Upper lobe of left lung (tissue), 6 donors: Measurements from ENCODE around the gene KIF1A. TPM values are rescaled to one million over a fixed set of nuclear protein-coding genes. Genes with fewer than 3 reads are reported as not detected.

Experiments
- ATAC-seq, 2 donors: fragments of 200-7000 bp; cut with Tn5 transposase; one replicate each; pipeline ENCODE4 v1.9.1; 2022; ENCODE audit warnings: mild to moderate bottlenecking in 2 of 2, moderate library complexity in 2 of 2; ENCODE audit not compliant: low FRiP score in 2 of 2
- DNase-seq, 2 donors: peaks; one replicate each; pipeline ENCODE4 v3.0.0-alpha.2; 2019 to 2020
- H3K27ac ChIP-seq, 4 donors: fragments of 200-600 bp; sonication (generic); one replicate each; pipeline ENCODE4 v1.5.1; 2016 to 2019
- H3K27me3 ChIP-seq, 4 donors: fragments of 200-600 bp; sonication (generic); one replicate each; pipeline ENCODE4 v1.5.1; 2017 to 2019
- H3K36me3 ChIP-seq, 4 donors: fragments of 200-600 bp; sonication (generic); one replicate each; pipeline ENCODE4 v1.5.1; 2016 to 2019
- H3K4me1 ChIP-seq, 4 donors: fragments of 200-600 bp; sonication (generic); one replicate each; pipeline ENCODE4 v1.5.1; 2018 to 2019
- H3K4me3 ChIP-seq, 4 donors: fragments of 200-600 bp; sonication (generic); one replicate each; pipeline ENCODE4 v1.5.1; 2017 to 2019; ENCODE audit warnings: mild to moderate bottlenecking in 2 of 4, moderate library complexity in 1 of 4
- H3K9me3 ChIP-seq, 4 donors: fragments of 200-600 bp; sonication (generic); one replicate each; pipeline ENCODE4 v1.5.1; 2018 to 2019
- EP300 ChIP-seq, 4 donors: sonication (generic); formaldehyde crosslinking; IDR thresholded peaks; one replicate each; pipeline ENCODE4 v1.5.1; 2017; ENCODE audit warnings: antibody characterized with exemption in 4 of 4, control low read depth in 2 of 4
- POLR2A ChIP-seq, 4 donors: fragments of 450-650 bp; IDR thresholded peaks; one replicate each; pipeline ENCODE4 v1.5.1; 2016 to 2017; ENCODE audit warnings: antibody characterized with exemption in 4 of 4, mild to moderate bottlenecking in 2 of 4
- POLR2AphosphoS5 ChIP-seq, 2 donors: sonication (generic); formaldehyde crosslinking; IDR thresholded peaks; one replicate each; pipeline ENCODE4 v1.5.1; 2017; ENCODE audit warnings: antibody characterized with exemption in 2 of 2
- WGBS, 2 donors: methylation state at CpG; one replicate each; pipeline ENCODE4 v1.1.5; 2017 to 2018; 5-methylcytosine and 5-hydroxymethylcytosine counted together
- total RNA-seq, 6 donors: library from RNA; depleted of rRNA in 4 of 6; stranded (reverse); fragments of >200 nt in 4 of 6; gene quantifications; one replicate each; pipeline versions ENCODE4 v1.1.0 to v1.2.1, GENCODE V29; 2016 to 2021
- TF ChIP-seq, protein P1 (sequence below), 6 experiments: fragments of 450-650 bp in 4 of 6; fragments of 200-600 bp in 2 of 6; sonication (generic) in 2 of 6; IDR thresholded peaks; one replicate each; pipeline ENCODE4 v1.5.1; 2016 to 2019; ENCODE audit warnings: antibody characterized with exemption in 6 of 6
- donor health status: DM: no; HTN: no; CAD: no; lungs with moderate emphysema.
- donor health status: DM: no; HTN: yes; CAD: no; lungs with severe emphysema.

KIF1A gene
- total RNA-seq, 6 donors from 2014 or later = 0.15 to 1.2 (median 0.35) TPM; not detected in 2

DNA sequence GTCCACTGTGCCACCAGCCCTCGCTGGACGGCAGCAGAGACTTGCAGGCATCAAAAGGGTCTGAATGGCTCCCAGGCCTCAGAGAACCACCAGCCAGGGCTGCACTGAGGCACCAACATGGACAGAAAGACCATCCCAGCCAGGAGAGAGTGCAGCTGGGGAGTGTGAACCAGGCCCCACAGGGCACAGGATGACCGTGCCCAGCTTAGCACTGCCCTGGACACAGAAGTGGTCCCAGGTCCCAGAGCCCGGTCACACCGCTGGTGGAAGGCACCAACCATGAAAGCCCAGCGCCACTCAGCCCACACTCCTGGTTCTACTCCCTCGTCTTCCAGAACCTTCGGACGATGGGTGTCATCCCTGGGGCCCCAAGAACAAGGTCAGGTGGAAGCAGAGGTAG is 107.9 kb downstream of the KIF1A start:
- Histone ChIP-seq H3K4me3 (no peak overlapping the region), H3K4me1 (no peaks in the 10 kb centered on the region), H3K27me3 (no peaks in the 10 kb centered on the region), H3K36me3 (no peaks in the 10 kb centered on the region), H3K27ac (no peak overlapping the region), H3K9me3 (no peaks in the 10 kb centered on the region)
- DNase-seq (peak in 1 of 2 donors; percentile 38), ATAC-seq (no peak)
- TF ChIP-seq POLR2AphosphoS5 (IDR thresholded peaks at IDR 0.05) (no peak), EP300 (IDR thresholded peaks at IDR 0.05) (no peak), POLR2A (IDR thresholded peaks at IDR 0.05) (no peak)
- TF ChIP-seq, protein P1, sequence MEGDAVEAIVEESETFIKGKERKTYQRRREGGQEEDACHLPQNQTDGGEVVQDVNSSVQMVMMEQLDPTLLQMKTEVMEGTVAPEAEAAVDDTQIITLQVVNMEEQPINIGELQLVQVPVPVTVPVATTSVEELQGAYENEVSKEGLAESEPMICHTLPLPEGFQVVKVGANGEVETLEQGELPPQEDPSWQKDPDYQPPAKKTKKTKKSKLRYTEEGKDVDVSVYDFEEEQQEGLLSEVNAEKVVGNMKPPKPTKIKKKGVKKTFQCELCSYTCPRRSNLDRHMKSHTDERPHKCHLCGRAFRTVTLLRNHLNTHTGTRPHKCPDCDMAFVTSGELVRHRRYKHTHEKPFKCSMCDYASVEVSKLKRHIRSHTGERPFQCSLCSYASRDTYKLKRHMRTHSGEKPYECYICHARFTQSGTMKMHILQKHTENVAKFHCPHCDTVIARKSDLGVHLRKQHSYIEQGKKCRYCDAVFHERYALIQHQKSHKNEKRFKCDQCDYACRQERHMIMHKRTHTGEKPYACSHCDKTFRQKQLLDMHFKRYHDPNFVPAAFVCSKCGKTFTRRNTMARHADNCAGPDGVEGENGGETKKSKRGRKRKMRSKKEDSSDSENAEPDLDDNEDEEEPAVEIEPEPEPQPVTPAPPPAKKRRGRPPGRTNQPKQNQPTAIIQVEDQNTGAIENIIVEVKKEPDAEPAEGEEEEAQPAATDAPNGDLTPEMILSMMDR (IDR thresholded peaks at IDR 0.05) = no peak
- 90 to 92% methylated on average over 6 to 9 of the region's 9 CpGs for WGBS, 2 donors

DNA sequence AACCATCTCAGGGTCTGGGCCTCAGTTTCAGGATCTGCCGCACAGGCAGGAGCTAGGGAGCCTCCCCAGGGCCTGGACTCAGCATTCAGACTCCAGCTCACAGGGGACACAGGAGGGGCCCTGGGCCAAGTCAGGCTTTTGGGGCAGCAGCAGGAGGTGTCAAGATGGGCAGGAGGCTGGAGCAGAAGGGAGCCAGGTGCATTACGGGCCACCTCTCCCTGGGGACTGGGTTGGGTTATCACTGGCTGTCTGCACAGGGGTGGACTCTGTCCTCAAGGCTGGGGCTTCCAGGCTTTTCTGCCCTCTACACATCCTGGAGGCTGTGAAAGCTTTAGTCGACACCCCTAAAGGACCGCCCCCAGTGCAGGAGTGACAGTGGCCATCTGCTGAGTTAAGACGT is 108.3 kb downstream of the KIF1A start:
- H3K9me3 ChIP-seq = no peaks in the 10 kb centered on the region
- no peak overlapping the region for H3K4me3 ChIP-seq
- no peak overlapping the region for H3K27ac ChIP-seq
- H3K27me3 ChIP-seq = no peaks in the 10 kb centered on the region
- no peak for DNase-seq
- 75 to 85% methylated on average over 2 to 5 of the region's 5 CpGs for WGBS, 2 donors
- no peaks in the 10 kb centered on the region for H3K36me3 ChIP-seq
- no peaks in the 10 kb centered on the region for H3K4me1 ChIP-seq
- TF ChIP-seq, protein P1 (IDR thresholded peaks at IDR 0.05) = no peak
- no peak for TF ChIP-seq EP300 (IDR thresholded peaks at IDR 0.05)
- no peak for TF ChIP-seq POLR2A (IDR thresholded peaks at IDR 0.05)
- no peak for TF ChIP-seq POLR2AphosphoS5 (IDR thresholded peaks at IDR 0.05)
- no peak for ATAC-seq

GRCh38 chr2:240711296-240711695 is 108.7 kb downstream of the KIF1A start:
- peak in 1 of 2 donors; percentile 8 for ATAC-seq

DNA sequence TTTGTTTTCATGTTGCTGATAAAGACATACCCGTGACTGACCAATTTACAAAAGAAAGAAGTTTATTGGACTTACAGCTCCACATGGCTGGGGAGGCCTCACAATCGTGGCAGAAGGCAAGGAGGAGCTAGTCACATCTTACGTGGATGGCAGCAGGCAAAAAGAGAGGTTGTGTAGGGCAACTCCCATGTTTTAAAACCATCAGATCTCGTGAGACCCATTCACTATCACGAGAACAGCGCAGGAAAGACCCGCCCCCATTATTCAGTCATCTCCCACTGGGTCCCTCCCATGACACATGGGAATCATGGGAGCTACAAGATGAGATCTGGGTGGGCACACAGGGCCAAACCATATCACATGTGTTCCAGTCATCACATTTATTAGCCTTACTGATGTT is 111.6 kb downstream of the KIF1A start:
- TF ChIP-seq, protein P1 (IDR thresholded peaks at IDR 0.05) = no peak
- TF ChIP-seq POLR2A (IDR thresholded peaks at IDR 0.05) (no peak), POLR2AphosphoS5 (IDR thresholded peaks at IDR 0.05) (no peak)
- no peaks in the 10 kb centered on the region for H3K27me3 ChIP-seq
- WGBS, 2 donors = 76 to 79% methylated on average over 7 of the region's 7 CpGs
- no peaks in the 10 kb centered on the region for H3K36me3 ChIP-seq
- no peak overlapping the region for H3K4me3 ChIP-seq
- DNase-seq (no peak), ATAC-seq (no peak)
- H3K27ac ChIP-seq = no peak overlapping the region
- H3K4me1 ChIP-seq = no peaks in the 10 kb centered on the region
- no peaks in the 10 kb centered on the region for H3K9me3 ChIP-seq

More at GRCh38 chr2:240711296-240711695, 108.7 kb downstream of the KIF1A start:
- TF ChIP-seq POLR2AphosphoS5 (IDR thresholded peaks at IDR 0.05) = no peak
- TF ChIP-seq EP300 (IDR thresholded peaks at IDR 0.05) = no peak
- TF ChIP-seq, protein P1 (IDR thresholded peaks at IDR 0.05) = no peak
- TF ChIP-seq POLR2A (IDR thresholded peaks at IDR 0.05) = no peak
- WGBS, 2 donors = 89% methylated on average over 9 of the region's 9 CpGs; no CpG with 5 or more reads in 1 of the 2 donors
- Histone ChIP-seq H3K27ac (no peak overlapping the region), H3K4me1 (no peaks in the 10 kb centered on the region), H3K4me3 (no peak overlapping the region), H3K9me3 (no peaks in the 10 kb centered on the region), H3K27me3 (no peaks in the 10 kb centered on the region), H3K36me3 (no peaks in the 10 kb centered on the region)
- DNase-seq = no peak

GRCh38 chr2:240707821-240708220 is 112.2 kb downstream of the KIF1A start:
- 75 to 82% methylated on average over 10 of the region's 10 CpGs for WGBS, 2 donors
- DNase-seq = no peak
- Histone ChIP-seq H3K27me3 (no peaks in the 10 kb centered on the region), H3K9me3 (no peaks in the 10 kb centered on the region), H3K4me1 (no peaks in the 10 kb centered on the region), H3K27ac (no peak overlapping the region), H3K36me3 (no peaks in the 10 kb centered on the region), H3K4me3 (no peak overlapping the region)
- ATAC-seq = no peak
- TF ChIP-seq POLR2A (IDR thresholded peaks at IDR 0.05) (no peak), EP300 (IDR thresholded peaks at IDR 0.05) (no peak), POLR2AphosphoS5 (IDR thresholded peaks at IDR 0.05) (no peak)
- TF ChIP-seq, protein P1 (IDR thresholded peaks at IDR 0.05) = no peak
